NB4 (cell line): ENCODE results near the gene COL26A1.

Source experiments
- MYC ChIP-seq: IDR thresholded peaks from 2 replicates; pipeline ENCODE4 v1.6.1; 2011; ENCODE audit warnings: low read depth, low read length
- POLR2A ChIP-seq: IDR thresholded peaks from 2 replicates; pipeline ENCODE4 v1.6.1; 2011; ENCODE audit warnings: mild to moderate bottlenecking; ENCODE audit not compliant: insufficient read length; ENCODE audit errors: extremely low read depth
- TF ChIP-seq, protein P1 (sequence below): IDR thresholded peaks from one replicate; pipeline ENCODE4 v1.5.1; 2012; ENCODE audit warnings: low read depth, low read length
- TF ChIP-seq, protein P2 (sequence below): IDR thresholded peaks from 2 replicates; pipeline ENCODE4 v1.6.1; 2011; ENCODE audit warnings: low read depth, low read length

DNA sequence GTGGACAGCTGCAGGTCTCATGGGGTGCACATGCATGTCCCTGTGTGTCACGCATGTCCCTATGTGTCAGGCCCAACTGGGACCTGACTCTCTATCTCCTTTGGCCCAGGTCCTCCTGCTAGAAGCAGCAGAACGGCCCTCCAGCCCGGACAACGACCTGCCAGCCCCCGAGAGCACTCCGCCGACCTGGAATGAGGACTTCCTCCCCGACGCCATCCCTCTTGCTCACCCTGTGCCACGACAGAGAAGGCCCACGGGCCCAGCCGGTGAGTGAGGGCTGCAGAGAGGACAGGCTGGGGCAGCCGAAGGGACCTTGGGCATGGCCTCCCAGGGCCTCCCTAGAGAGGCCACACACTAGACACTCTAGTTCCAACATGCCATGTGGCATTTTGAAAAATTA is 177.1 kb downstream of the COL26A1 start:
- TF ChIP-seq, protein P1, sequence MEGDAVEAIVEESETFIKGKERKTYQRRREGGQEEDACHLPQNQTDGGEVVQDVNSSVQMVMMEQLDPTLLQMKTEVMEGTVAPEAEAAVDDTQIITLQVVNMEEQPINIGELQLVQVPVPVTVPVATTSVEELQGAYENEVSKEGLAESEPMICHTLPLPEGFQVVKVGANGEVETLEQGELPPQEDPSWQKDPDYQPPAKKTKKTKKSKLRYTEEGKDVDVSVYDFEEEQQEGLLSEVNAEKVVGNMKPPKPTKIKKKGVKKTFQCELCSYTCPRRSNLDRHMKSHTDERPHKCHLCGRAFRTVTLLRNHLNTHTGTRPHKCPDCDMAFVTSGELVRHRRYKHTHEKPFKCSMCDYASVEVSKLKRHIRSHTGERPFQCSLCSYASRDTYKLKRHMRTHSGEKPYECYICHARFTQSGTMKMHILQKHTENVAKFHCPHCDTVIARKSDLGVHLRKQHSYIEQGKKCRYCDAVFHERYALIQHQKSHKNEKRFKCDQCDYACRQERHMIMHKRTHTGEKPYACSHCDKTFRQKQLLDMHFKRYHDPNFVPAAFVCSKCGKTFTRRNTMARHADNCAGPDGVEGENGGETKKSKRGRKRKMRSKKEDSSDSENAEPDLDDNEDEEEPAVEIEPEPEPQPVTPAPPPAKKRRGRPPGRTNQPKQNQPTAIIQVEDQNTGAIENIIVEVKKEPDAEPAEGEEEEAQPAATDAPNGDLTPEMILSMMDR: no peak
- TF ChIP-seq POLR2A: no peak
- no peak for TF ChIP-seq MYC
- TF ChIP-seq, protein P2, sequence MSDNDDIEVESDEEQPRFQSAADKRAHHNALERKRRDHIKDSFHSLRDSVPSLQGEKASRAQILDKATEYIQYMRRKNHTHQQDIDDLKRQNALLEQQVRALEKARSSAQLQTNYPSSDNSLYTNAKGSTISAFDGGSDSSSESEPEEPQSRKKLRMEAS: no peak
